ENCODE data around the gene PIMREG.

DNA sequence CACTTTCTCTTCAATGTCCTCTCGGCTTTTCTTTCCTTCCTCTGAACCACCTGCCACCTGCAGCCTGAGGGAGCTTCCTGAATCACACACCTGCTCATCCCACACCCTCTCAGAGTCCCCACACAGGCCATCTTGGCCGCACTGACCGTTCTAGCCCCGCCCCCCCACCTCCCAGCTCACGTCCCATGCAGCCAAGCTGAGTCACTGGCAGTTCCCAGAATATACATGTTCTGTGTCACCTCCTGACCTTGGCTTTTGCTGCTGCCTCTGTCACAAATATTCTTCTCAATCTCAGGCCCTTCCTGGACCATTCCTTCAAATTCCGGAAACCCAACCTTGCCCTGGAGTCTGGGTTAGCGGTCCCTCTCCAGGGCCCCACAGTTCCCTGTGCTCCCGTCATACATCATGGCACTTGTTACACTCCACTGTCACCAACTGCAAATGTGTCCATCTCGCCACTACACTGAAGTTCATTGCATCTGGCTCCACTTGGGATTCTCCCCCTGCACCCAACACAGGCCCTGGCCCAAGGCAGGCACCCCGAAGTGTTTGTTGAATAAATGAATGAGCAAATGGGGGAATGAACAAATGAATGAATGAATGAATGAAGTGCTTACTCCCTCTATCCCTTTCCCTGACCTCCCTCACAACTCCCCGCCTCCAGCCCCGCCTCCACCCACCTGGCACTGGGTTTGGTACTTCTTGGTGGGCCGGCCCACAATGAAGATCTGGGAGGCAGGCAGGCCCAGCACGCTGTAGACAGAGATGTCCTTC is 12.8 kb downstream of the PIMREG start:
- no peak for TF ChIP-seq FOXK2 (IDR thresholded peaks at IDR 0.05)
- no peak for TF ChIP-seq ELF4 (IDR thresholded peaks at IDR 0.05)
- no peak for TF ChIP-seq CTBP1 (IDR thresholded peaks at IDR 0.05; ENCODE audit: borderline replicate concordance)
- TF ChIP-seq, protein P1, sequence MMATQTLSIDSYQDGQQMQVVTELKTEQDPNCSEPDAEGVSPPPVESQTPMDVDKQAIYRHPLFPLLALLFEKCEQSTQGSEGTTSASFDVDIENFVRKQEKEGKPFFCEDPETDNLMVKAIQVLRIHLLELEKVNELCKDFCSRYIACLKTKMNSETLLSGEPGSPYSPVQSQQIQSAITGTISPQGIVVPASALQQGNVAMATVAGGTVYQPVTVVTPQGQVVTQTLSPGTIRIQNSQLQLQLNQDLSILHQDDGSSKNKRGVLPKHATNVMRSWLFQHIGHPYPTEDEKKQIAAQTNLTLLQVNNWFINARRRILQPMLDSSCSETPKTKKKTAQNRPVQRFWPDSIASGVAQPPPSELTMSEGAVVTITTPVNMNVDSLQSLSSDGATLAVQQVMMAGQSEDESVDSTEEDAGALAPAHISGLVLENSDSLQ (IDR thresholded peaks at IDR 0.05), result no peak
- TF ChIP-seq TARDBP (IDR thresholded peaks at IDR 0.05), result no peak
- no peak for TF ChIP-seq NFRKB (IDR thresholded peaks at IDR 0.05)
- no peak for TF ChIP-seq BHLHE40 (IDR thresholded peaks at IDR 0.05; ENCODE audit: borderline replicate concordance)
- TF ChIP-seq SP1 (IDR thresholded peaks at IDR 0.05), result no peak
- TF ChIP-seq FOXM1 (IDR thresholded peaks at IDR 0.05; ENCODE audit: borderline replicate concordance), result no peak
- no peak for TF ChIP-seq SUZ12 (IDR thresholded peaks at IDR 0.05)
